GM21619 (cell line): ENCODE measurements around the gene ELMO3.

ENCODE experiments used
- ATAC-seq: cut with Tn5 transposase; IDR thresholded peaks from one replicate; pipeline ENCODE4 v1.9.1; 2021; ENCODE audit not compliant: unreplicated experiment

Gene ELMO3

GRCh38 chr16:67196881-67197280 is 2.0 kb upstream of the ELMO3 start:
- no peak for ATAC-seq

DNA sequence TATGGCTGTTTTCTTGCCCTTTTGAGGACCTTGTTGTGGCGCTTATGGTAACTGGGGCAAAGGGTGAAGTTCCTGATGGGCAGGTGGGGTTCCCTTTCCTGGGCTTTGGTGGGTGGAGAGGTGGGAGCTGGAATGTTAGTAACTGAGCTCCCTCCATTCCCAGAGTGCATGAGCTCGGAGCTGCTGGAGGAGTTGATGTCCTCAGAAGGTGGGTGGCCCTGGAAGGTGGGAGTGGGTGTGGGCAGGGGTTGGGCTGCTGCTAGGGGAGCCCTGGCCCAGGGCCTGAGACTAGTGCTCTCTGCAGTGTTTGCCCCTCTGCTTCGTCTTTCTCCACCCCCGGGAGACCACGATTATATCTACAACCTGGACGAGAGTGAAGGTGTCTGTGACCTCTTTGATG is 1.2 kb upstream of the ELMO3 start:
- ATAC-seq: no peak

- ATAC-seq: no peak
Observed at GRCh38 chr16:67198238-67198734, 645 bp upstream of the ELMO3 start.

DNA sequence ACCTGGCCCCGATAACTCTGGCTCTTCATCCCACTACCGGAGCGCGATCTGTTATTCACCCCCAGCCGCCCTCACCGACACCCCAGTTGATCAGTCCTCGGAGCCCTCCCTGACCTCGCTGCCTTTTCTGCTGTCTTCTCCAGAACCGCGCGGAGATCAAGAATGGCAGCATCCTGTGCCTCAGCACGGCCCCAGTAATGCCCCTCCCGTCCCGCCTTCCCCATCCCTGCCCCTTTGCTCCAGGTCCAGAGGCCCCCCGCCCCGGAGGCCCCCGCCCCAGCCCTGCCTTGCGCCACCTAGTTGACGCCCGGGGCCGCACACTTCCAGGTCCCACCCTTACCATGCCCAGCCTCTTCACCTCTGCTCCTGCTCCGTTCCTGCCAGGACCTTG is 872 bp downstream of the ELMO3 start:
- ATAC-seq: no peak

- ATAC-seq: no peak
Observed at GRCh38 chr16:67200491-67200890, 1.6 kb downstream of the ELMO3 start.

GRCh38 chr16:67201411-67202345 is 2.7 kb downstream of the ELMO3 start:
- no peak for ATAC-seq

- no peak for ATAC-seq
Observed at GRCh38 chr16:67202426-67202825, 3.5 kb downstream of the ELMO3 start.

GRCh38 chr16:67202956-67203493 is 4.1 kb downstream of the ELMO3 start:
- ATAC-seq: no peak

GRCh38 chr16:67204076-67204475 is 5.1 kb downstream of the ELMO3 start:
- ATAC-seq: no peak

DNA sequence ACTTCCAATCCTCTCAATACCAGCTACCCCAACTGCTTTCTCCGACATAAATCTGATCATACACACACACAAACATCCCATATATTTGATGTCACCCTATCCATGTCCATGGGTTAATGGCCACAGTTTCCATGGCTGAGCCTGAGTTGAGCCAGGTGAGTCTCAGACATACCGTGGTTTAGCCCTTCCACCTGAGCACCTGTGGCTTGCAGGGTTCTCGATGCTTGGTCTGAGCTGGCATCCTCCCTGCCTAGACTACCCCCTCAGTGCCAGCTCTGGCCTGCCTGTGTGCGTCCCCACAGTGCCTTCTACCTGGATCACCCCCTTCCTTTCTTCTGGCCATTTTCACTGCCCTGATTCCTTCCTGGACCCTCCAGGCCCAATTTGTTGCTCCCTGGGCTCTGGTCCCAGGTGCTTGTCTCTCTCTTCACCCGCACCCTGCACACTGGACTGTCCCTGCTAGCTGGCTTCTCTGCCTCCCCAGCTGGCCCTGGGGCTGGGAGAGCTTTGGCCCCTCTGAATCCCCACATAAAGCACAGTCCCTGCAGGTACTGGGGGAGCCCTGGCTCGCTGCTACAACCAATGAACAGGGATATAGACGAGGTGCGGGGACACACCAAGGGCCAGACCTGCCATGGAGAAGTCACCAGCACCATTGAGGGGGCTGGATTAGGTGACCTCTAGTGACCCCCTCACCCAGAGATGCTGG is 7.4 kb downstream of the ELMO3 start:
- no peak for ATAC-seq

- no peak for ATAC-seq
Observed at GRCh38 chr16:67206838-67207248, 7.9 kb downstream of the ELMO3 start.

DNA sequence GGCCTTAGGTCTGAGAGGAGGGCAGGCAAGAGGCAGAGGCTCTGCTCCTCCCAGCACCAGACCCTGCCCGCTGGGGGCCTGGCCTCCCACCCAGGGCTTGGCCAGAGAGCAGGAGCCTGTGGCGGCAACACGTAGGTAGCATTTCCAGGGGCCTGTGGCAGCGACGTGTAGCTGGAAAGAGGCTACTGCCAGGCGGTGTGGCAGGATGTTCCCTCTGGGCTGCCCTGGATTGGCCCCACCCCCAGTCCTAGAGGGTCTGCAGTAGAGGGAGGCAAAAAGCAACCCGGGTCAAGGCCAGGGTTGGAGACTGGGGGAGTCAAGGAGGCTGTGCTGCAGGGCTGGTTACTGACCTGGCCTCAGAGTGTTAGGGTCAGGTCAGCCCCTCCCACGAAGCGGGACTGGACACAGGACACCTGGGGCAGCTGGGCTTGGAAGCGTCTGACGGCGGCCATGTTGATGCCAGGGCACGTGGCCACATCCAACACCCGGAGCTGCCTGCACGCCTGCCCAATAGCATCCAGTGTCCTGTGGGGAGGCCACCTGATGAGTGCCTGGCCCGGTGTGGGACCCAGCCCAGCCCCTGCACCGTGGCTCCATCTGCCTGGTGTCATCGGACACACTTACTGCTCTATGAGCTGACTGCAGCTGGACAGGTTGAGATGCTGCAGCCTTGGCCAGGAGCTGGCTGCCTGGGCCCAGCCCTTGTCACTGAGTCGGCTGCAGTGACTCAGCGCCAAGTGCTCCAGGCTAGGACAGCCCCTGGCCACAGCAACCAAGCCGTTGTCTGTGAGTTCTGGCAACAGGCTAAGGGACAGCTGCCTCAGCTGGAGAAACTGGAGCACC is 8.5 kb downstream of the ELMO3 start:
- ATAC-seq: no peak

DNA sequence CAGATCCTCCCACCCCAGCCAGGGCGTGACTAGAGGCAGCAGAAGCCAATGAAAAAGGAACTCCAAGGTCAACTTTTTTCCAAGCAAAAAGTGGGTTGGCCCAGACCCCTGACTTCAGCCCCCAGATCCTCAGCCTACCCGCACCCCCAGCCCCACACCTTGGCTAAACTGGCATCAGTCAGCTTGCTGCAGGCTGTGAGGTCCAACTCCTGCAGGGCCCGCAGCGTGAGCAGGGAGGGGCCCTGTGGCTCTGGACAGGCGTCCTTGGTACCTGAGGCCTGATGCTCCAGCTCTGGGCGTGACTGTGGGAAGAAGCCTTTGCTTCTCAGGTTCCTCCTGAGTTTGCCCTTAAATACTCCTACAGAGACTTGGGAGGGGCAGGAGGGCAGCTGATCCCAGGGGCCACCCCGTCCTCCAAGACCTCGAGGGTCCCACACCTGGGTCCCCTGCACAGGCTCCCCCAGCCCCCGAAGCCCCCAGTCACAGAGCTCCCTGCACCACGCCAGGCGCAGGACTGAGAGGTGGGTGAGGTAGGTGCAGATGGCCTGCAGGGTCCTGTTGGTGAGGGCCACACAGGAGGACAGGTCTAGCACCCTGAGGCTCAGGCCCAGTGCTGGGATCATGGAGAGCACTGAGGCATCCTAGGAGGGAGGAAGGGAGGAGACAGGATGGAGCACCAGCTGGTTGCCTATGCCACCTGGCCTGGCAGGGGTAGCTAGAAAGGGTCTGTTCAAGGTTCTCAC is 9.4 kb downstream of the ELMO3 start:
- ATAC-seq: no peak

- no peak for ATAC-seq
Observed at GRCh38 chr16:67209565-67209964, 10.6 kb downstream of the ELMO3 start.

DNA sequence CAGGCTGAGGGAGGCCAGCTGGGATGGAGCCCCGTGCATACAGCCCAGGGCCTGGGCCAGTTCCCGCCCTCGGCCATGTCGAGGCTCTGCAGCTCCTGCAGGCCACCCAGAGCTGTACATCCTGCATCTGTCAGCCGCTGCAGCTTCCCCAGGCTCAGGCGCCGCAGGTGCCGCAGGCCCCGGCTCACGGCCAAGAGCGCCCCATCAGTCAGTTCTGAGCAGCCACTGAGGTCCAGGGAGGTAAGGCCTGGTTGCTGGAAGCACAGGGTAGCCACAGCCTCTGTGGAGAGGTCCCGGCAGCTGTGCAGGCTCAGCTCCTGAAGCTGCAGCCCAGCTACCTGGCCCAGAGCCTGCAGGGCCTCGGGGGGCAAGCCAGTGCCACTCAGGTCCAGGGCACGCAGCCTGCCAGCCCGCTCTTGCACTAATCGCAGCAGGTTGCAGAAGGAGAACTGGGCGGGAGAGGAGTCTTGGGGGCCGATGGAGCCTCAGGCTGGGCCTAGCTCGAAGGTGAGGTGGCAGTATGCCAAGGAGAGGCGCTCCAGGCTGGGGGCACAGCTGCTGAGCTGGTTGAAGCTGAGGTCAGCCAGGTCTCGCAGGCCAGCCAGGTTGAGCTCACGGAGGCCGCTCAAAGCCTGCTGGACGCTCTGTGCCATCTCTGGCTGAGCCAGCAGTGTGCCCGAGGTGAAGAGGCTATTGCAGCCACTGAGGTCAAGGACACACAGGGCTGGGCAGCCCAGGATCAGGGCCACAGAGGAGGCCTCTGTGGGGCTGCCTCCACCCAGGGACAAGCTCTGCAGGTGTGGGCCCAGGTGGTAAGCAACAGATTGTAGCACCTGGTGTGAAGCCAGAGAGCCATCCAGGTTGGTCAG is 11.4 kb downstream of the ELMO3 start:
- ATAC-seq: no peak

- ATAC-seq: no peak
Observed at GRCh38 chr16:67211674-67212073, 12.7 kb downstream of the ELMO3 start.

DNA sequence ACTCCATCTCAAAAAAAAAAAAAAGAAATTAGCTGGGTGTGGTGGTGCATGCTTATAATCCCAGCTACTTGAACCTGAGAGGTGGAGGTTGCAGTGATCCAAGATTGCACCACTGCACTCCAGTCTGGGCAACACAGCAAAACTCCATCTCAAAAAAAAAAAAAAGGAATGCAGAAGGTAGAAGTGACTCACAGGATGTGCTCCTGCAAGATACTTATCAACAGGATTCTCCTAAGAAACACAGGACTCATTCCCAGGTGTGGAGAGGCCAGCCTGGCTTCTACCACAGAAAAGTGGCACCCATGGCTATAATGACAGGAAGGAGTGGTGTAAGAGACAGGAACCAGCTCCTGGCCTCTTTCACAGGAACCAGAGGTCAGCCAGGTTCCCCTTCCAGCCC is 13.8 kb downstream of the ELMO3 start:
- ATAC-seq: no peak

GRCh38 chr16:67213197-67214019 is 14.5 kb downstream of the ELMO3 start:
- ATAC-seq: no peak
